Activated T-cell treated with anti-CD3 and anti-CD28 coated beads, Interleukin-2, amount 50 U/mL, for 1 hour (primary cell): ENCODE data around the gene TEX29.

ENCODE experiments used
- DNase-seq: peaks from one replicate; pipeline ENCODE4 v3.0.0-alpha.2; 2020

TEX29 gene

DNA sequence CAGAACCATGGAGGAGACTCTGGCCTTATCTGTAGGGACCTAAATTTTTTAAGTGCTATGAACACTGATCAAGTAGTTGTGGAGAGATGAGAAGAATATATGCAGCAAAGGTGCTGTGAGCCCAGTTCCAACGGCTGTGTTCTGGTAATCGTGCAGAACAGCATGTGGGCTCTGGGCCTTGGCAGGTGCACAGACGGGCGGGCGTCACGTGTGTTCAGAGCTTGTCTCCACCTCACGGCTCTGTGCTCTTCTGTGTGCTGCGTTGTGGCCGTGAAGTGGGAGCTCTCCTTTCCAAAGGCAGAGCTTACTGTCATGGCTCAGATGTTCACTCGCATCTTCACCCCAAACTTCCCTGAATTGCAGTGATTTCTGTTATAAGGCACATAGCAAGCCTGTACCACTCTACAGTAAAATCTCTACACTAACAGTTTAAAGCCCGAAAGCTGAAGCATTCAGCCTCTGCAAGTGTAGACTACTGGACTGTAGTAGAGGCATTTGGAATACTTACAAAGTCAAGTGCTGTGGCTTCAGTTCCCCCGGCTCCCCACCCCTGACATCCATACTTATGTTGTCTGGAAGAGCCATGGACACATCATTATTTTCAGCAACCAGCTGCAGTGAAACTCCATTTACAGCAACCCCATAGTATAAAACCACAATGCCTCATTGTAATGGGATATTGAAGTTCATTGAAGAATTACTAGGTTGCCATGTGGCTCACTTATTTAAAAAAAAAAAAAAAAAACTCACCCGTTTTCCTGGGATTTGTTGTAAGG lies 27.5 kb upstream of the TEX29 start:
- DNase-seq: no peak

GRCh38 chr13:111295886-111296285 lies 24.6 kb upstream of the TEX29 start:
- DNase-seq: no peak

DNA sequence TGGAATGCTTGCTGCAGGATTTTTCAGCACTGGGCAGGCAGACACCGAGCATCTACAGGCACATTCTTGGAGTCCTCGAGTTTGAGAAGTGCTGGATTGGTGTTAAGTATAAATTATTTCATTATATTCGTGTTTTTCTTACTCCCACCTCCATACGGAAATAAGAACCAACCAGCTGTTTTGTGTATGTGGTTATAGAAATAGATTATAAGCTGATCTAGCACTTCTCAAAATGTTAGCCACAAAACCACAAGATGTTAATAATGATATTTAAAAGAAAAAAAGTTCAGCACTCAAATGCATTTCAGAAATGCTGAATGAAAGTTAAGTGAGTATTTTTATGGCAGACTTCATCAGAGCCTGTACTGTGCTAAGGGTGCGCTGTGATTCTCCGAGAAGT lies 24.0 kb upstream of the TEX29 start:
- DNase-seq: no peak

DNA sequence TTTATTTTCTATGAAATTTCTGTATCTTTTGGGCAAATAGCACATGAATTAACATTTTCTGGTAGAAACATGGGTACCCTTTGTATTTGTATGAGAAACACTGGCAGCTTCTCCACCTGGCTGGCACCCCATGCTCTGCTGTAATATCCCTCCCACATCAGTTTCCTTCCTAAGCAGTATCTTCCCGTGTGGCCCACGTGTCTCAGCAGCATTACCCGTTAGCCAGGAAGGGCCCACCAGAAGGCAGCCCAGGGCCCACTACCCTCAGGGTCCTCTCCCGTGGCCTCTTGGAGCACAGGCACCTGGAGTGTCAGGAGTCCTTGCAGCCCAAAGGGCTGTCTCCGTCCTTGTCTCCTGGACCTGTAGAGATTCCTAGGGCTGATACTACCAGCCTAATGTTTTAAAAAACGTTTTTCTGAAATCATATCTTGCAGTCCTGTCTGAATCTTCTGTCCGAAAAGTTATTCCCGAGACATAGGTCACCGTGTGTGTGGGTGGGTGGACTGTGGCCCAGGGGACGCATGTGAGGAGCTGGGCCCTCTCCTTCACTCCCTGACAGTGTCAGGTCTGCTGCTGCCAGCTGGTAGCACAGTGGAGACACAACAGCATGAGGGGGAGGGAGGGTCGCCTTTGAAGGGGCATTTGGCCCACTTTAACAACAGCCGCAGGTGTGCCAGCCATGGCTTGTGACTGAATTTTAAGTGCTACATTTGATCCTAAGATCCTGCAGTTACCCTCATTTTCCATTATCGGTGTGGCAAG lies 22.0 kb upstream of the TEX29 start:
- DNase-seq: no peak

DNA sequence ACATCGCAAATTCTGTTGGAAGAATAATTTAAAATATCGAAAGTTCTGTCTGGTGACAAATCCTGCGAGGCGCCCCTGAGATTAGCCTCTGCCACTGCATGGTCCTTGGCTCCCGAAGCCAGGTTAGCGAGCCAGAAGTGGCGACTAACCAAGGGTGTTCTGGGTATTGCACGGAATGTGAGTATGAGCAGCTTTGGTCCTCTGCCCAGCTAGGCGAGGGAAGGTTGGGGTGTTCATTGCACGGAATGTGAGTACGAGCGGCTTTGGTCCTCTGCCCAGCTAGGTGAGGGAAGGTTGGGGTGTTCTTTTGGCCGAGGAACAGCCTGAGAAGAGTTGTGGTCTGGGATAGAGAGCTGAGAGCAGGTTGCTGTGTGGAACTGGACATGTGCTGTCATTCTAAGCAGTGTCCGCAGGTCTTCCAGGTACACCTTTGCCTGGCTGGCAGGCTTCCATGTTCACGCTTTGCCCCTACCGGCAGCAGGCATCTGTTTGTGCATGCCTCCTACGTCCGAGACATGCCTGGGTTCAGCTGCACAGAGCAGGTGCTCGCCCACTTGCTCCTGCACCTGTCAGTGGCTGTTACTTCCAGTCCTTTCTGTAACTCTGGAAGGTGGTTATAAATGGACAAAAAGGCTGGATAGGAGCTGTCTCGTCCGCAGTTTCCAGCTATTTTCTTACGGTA lies 18.3 kb upstream of the TEX29 start:
- no peak for DNase-seq

DNA sequence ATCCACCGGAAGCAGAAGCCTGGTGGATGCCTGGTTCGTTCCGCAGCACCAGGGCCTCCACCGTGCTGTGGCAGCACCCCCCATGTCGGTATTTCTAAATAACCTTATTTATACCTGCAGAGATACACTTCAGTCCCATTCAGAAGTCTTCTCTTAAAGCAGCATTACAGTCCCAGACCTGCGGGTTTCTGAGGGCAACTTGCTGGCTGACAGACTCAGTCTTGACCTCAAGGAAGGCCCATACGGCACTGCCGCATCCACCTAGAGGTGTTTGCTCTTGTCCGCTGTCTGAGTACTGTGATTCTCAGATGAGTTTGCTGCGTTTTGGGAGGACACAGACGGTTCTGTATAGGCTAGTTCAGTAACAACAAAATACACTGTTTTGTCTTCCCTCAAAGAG lies 16.9 kb upstream of the TEX29 start:
- DNase-seq: no peak

- no peak for DNase-seq
Measured at GRCh38 chr13:111304041-111304544, 16.3 kb upstream of the TEX29 start.

- no peak for DNase-seq
Measured at GRCh38 chr13:111304603-111305289, 15.7 kb upstream of the TEX29 start.

DNA sequence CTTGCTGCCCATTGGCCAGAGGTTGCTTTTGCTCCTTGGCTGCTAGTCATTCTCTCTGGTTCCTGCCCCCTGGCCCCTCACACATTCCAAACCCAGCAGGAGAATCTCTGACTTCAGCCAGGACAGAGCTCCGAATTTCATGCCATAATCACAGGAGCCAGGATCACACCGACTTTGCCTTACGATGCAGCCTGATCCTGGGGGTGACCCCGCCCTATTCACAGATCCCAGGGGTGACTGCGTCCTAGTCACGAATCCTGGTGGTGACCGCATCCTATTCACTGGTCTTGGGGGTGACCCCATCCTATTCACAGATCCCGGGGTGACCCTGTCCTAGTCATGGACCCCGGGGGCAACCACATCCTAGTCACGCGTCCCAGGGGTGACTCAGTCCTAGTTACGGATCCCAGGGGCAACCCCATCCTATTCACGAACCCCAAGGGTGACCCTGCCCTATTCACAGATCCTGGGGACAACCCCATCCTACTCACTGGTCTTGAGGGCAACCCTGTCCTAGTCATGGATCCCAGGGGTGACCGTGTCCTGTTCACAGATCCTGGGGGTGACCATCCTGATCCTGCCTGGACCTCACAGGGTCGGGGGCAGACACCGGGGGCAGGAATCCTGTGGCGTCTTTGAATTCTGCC lies 7.4 kb upstream of the TEX29 start:
- no peak for DNase-seq

- no peak for DNase-seq
Measured at GRCh38 chr13:111313911-111314425, 6.5 kb upstream of the TEX29 start.

DNA sequence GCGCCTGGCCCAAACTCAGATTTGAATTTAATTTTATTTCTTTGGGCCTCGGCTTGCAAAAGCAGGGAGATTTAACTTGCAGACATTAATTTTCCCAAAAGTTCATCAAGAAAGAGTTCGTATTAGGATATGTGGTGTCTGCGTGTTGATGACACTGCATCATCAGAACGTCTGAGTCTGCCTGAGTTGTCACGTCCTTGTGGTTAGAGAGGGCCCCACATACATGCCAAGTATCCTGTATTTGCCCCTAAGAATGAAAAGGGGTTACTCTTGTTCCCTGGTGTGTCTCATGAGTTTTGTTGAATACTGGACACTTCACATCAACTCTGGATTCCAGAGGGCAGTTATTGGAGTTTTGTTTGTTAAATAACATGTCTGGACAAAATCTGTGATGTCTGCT lies 5.6 kb upstream of the TEX29 start:
- no peak for DNase-seq

DNA sequence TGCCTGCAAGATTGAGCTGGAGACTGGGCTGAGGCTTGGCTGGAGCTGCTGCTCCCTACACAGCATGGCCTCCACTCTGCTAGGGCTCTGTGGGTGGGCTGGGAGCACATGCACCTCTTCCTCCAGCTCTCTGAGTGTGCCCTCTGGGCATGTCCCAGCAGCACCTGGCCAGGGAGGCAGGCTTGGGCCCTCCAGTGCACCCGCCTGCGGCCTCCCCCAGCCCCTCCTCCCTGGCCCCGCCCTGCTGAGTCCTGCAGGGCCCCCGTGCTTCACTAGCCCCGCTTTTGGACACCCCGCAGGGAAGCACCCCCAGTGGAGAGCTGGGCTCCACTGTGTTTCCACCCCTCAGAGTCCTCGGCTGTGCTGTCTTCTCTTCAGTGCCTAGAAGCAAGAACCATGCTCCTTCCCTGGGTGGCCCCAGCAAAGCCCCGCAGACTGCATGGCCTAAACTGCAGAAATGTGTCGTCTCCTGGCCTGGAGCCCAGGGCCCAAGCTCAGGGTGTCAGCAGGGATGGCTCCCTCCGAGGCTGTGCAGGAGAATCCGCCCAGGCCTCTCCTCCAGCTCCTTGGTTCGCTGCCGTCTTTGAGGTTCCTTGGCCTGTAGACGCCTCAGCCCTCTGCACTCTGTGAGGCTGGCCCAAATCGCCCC lies 5.0 kb upstream of the TEX29 start:
- no peak for DNase-seq

- no peak for DNase-seq
Measured at GRCh38 chr13:111316161-111316730, 4.2 kb upstream of the TEX29 start.

DNA sequence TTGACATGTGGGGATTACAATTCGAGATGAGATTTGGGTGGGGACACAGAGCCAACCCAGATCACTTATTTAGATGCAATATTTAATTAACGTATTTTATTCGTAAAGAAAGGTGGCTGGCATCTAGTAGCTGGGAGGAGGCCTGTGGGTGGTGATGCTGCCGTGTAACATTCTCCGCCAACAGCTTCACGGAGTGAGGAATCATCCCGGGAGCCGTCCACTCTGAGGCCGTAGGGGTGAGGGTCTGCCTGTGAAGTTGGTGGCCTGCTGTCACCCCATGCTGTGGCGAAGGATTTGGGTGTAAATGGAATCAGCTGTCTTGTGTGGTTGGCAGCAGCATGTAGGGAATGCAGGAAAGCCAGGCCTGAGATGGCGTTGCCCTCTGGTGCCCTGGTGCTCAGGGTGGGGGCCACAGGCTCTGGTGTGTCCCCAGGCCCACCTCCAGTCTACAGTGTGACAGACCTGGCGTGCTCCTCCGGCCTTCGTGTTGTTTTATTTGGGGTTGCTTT lies 3.3 kb upstream of the TEX29 start:
- no peak for DNase-seq

GRCh38 chr13:111317571-111318345 lies 2.7 kb upstream of the TEX29 start:
- DNase-seq: no peak

- no peak for DNase-seq
Measured at GRCh38 chr13:111318386-111318785, 2.1 kb upstream of the TEX29 start.

DNA sequence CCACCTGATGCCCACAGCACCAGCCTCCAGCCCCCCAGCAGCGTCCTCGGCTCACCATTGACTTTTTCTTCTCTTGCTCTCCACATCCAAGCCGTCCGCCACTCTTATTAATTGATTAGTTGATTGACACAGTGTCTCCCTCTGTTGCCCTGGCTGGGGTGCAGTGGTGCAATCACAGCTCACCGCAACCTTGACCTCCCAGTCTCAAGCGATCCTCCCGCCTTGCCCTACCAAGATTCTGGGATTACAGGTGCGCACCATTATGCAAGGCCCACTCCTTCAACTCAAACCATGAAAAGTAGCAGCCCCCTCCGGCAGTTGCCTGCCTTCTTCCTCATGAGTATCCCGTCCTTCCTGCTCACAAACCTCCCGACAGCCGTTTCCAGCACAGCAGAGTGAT lies 921 bp upstream of the TEX29 start:
- no peak for DNase-seq

- DNase-seq: no peak
Measured at GRCh38 chr13:111322001-111322915, 1.8 kb downstream of the TEX29 start.

- DNase-seq: no peak
Measured at GRCh38 chr13:111322916-111323331, 2.5 kb downstream of the TEX29 start.
